NCI-H69 (cell line): Measurements from ENCODE around the gene GPRIN2.

Source experiments
- DNase-seq: peaks from one replicate; lab custom pipeline; 2025; lab: John Stamatoyannopoulos, UW

GPRIN2 gene

DNA sequence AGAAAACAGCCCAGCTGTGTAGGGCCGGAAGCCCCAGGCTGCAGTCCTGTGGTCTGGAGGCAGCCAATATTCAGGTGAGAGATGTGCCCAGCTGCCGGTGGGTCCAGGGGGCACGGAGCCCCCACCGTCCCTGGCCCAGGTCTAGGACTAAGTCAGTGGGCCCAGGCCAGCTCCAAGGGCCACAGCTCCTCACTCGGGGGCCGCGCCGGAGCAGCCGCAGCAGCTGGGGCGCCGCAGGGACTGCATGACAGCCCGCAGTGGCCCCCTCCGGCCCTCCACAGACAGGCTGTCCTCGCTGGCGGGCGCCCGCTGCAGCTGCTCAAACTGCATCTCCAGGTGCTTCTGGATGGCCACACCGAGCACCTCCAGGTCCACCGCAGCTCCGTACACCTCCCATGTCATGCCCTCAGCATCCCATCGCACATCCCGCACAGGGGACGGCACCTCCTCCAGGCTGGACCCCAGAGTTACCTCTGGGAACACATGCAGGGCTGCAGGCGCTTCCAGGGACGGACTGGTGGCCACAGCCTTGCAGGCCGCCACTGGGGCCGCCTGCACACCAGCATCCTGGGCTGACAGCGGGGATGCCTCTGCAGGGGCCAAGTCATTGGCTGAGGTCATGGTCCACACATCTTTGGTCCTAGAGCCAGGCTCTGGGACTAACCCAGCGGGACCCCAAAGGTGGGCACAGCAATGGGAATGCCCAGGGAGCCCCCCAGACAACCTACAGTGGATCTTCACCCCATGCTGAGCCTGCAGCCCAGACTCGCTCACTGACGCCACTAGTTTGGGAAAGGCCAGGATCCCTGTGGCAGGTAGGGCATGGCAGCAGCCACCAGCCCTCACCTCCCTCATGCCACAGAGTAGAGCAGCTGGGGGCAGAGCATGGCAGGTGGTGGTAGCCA is 7.0 kb downstream of the GPRIN2 start:
- DNase-seq: no peak

DNA sequence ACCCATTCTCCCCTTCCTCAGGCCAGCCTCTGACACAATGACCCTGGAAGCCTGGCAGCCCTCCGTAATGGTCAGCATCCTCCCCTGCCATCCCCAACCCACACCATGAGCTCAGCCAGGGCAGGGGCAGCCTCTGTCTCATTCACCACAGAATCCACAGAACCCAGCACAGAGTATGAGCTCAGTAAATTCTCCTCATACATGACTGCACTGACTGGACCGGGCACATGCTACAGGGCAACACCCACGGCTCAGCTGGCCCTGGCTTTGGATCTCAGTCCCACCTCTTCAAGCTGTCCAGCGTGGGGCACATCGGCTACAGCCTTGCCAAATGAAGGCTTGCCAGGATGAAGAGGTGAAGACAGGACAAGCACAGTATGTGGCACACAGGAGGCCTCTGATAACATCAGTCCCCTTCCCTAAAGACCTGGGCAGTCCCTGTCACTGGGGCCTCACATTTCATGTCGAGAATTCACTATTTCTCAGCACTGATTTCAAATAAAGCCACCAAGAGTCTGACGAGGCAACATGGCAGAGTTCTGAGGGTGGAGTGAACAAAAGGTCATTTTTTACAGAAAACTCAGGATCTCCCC is 7.9 kb downstream of the GPRIN2 start:
- no peak for DNase-seq

DNA sequence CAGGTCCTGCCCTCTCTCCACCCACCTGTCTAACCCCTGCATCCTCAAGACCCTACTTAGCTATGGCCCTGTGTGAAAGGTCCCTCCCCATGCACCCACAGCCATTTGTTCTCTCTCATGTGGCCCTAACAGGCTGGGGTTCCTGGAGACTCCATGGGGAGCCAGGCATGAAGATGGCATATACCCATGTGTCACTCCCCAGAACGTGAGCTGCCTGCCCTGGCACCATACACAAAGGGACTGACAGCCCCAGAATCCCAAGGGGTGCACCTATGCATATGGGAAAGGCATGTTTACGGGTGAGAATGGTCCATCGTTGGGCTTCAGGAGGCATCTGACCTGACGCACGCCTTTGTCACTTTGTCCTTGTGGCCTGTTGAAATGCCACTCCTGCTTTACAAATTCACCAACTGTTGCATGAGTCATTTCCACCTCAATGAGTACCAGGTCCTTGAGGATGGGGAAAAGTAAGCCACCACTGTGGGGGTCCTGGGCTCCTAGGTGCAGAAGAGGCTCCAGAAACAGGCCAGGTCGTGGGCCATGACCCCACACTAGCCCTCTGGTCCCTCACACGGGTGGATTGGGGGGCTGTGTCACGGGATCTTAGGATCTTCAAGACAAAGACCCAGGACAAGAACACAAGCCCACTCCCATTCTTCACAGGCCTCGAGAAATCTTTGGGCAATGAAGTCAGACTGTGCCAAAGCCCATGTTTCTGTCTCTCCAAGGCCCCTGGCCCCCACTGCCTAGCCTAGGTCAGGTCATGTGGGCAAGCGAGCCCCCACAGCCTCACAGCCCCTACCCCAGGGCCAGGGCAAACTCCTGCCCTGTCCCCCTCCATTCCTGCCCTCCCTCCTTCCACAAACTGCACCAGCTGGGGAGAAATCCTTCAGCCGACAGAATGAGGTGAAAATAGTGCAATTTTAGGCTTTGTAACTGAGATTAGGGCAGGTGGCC is 8.6 kb downstream of the GPRIN2 start:
- DNase-seq: no peak

DNA sequence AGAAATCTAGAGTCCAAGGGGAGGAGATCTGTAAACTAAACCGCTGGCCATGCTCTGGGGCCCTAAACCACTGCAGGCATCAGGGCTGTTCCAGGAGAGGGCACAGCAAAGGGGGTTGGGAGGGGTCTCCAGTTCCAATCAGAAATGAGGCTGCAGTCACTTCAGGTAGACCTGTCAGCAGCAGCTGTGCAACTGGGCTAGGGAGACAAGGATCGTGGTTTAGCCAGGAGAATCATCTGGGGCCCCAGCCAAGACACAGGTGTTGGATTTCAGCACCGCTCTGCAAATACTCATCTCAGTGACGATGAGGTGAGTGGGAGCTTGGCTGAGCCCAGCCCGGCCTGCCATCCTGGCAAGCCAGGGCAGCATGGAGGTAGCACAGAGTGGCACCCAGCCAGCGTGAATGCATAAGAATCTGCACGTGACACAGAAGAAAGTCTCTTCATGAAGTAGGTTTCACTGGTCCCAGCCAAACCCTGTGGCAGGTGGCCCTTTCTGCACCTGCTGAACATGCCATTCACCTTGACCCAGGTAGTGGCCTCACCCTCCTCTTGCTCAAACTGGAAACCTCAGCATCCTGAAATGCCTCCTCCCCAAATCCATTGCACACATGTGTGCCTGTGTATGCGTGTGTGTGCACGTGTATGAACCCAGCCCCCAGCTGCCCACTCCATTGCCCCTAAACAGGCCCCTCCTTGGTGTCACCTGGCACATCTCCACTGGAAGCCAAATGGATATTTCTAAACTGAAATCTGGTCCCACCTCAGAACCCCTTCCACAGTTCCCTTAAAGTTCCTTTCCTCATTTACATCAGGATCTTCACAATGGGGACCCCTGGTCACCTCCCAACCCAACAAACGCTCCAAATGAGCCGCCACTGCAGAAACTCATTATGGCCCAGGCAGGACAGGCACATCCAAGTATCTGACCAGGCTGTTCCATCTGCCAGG is 9.6 kb downstream of the GPRIN2 start:
- no peak for DNase-seq

DNA sequence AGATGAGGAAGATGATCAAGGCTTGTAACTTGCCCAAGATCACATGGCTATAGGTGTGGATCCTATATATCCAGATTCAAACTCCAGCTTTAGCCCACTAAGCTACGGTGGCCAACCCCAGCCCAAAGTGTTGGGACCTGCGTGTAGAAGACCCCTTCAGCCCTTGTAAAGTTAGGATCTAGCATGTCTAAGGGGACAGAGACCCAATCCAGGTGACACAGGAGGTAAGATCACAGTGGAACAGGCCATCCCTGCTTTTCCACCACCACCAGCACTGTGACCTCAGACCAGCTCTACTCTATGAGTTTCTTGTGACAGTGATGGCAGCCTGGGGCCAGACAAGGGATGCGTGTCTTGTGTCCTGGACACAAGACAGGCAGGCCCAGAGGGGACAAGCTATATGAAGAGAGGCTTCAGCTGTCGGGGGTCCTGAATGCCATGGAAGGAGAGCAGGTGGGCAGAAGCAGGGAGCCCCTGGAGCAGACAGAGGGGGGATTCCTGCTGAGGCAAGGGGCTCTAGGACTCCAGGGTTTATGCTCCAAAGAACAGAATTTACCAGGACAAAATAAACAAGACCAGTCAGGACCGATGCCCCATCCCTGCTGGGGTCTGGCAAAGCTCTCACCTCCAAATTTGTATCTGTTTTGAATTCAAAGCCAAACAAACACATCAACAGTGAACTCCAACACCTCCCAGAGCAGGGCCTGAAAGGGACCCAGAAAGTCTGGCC is 10.4 kb downstream of the GPRIN2 start:
- DNase-seq: no peak

DNA sequence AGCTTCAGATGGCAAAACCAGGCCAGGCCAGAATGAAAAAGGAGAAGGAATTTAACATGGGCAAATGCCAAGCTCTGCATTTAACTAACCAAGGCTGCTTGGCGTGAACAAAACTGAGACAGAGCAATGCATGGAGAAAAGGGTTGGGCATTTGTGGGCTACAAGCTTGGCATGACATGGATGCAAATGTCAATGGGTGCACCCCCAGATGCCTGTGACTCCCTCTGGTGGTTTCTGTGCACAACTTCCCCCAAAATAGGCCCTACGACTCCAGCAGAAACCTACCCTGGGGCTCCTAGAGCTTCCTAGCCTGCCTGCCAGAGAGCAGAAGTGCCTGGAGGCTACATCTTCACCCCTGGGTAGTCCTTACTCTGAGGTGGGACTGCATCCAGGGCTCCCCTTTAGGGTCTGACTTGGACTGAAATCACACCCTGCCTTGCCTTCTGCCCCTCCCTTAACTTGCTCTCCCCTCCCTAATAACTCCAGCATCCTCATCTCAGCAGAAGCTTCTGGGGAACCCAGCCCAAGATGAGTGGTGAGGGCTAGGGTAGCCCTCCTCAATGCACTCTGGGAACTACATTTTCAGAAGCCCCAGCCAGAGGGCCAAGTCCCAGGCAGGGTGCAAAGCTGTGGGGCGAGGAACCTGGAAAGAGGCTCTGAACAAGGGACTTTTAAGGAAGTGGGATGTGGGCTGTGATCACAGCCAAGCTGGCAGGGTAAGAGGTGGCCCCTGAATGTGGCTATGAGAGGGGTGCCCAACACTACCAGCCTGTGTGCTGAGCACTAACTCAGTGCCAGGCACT is 11.3 kb downstream of the GPRIN2 start:
- DNase-seq: peak; percentile 20

DNA sequence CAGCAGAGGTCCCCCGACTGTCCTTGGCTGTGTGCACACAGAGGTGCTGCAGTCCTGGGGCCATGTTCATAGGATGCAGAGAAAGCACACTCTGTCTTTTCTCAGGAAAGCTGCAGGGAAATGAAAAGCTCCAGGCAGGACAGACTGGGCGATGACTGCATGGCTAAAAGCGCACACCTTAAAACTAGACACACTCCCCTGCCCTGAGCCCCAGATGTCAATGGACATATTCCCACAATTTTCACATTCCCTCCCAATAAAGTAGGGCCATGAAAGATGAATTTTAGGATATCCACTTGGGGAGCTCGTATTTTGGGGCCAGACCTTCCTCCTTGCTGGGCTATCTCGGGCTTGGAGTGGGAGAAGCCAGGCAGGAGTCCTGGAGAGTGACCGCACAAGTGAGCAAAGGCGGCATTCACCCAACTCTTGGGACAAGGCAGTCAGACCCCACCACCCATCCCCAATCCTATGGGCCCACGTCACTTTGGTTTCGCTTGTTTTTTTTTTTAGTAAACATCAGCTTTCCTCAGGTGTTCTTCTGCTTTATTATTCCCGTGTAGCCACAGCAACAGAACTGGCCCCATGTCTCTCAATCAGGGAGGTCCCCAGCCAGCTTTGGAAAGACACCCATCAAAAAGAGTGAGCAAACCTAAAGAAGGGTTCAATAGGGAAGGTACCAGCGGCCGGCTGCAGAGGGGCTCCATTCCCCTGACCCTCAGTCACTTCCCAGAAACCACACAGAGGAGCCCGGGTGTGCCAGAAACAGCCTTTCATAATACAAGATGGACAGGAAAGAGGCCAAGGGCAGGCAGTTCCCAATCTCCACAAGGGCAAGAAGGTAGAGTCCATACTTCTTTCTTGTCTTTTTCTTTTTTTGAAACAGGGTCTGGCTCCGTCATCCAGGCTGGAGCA is 12.7 kb downstream of the GPRIN2 start:
- no peak for DNase-seq

DNA sequence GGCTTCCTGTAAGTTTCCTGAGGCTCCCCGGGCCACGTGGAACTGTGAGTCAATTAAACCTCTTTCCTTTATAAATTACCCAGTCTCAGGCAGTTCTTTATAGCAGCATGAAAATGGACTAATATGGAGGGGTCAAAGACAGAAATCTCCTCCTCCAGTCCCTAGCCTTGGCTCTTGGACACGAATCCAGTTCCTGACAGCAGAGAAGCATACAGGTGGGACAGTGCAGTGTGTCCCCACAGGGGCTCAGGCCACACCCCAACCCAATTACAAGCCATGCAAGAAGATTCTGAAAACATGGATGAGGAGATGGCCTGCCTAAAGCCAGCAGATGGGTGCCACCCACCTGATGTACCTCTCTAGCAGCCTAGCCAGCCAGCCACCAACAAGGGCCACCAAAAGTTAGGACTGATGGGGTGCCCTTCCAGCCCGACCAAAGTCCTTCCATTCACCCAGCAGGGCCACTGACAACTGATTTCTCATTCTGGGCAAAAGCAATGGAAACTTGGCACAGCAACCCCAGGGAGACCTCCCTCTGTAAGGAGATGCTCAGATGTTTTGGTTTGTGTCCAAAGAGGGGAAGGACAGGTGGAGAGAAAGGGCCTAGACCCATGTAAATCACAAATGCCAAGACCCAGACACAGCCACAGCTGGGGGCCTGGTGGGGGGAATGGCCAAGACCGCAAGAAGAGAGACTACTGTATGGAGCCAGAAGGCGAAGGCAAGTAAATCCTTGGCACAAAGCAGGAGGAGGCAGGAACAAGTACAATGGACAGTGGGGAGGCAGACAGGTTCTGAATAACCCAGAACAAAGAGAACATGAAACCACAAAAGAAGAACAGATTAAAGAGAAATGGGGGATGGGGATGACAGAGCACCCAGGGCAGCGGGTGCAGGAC is 13.6 kb downstream of the GPRIN2 start:
- DNase-seq: no peak

DNA sequence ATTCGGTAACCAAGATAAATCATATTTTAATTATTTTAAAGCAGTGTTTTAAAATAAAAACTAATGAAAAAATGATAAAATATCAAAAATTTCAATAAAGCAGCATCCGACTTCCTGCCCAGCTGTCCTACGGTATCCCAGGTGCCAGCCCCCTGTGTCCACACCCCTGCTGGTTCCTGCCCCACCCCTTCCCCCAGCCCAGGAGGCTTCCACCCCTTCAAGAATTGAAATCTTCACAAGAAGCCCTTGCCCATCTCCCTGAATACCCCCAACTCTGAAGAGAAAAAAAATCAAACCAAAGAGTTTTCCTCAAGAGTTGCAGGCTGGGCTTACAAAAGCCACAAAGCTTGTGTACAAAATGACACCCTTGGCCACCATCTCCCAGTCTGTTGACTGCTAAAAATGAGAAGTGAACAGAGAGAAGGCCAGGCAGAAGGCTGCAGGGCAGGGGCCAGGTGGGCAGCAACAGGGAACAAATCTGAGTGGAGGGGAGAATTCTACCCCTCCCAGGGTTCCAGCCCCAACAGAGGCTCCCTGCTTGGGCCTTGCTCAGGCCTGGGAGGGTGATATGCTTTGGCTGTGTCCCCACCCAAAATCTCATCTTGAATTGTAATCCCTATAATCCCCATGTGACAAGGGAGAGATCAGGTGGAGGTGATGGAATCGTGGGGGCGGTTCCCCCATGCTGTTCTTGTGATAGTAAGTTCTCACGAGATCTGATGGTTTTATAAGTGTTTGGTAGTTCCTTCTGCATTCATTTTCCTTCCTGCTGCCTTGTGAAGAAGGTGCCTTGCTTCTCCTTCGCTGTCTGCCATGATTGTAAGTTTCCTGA is 14.5 kb downstream of the GPRIN2 start:
- no peak for DNase-seq

DNA sequence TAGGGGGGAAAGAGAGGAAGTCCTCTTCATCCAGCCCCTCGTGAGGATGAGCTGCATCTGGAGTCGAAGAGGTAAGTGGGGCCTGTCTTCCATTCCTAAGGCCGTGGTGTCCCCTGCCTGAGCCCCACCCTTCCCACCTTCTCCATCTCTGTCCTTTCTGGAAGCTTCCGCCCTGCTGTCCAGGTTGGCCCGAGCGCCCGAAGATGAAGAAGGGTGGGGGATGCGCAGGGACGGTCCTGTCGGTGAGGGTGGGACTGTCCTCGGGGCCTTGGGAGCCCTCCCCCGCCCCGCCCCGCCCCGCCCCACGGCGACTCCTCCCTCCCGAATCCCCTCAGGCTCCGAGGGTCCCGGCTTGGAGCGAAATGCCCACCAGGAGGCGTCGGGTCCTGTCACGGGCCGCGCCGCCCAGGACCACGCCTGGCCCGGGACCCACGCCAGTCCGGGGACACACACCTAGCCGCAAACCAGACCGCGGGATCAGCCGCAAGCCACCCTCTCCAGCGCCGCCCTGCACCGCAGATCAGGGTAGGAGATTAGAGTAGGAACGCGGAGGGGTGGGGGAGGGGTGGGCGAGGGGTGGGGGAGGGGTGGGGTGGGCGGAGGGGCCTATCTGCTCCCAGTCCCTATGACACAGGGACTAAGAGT is 15.3 kb downstream of the GPRIN2 start:
- no peak for DNase-seq

DNA sequence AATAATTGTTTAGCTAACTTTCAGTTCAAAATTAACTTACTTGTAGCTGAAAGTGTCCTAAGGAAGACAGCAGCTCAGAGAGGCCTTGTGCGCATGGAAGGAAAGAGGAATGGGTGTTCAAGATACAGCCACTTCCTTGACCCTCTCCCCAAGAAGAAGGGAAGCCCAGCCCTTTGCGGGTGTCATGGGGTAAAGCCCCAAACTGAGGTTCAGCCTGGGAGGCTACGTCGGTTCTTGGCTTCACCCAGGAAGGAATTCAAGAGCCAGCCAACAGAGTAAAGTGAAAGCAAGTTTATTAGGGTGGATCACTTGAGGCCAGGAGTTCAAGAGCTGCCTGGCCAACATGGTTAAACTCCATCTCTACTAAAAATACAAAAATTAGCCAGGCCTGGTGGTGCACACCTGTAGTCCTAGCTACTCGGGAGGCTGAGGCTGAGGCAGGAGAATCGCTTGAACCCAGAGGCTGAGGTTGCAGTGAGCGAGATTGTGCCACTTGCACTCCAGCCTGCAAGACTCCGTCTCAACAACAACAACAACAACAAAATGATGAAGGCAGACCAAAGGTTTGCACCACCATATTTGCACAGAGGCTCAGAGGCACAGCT is 15.9 kb downstream of the GPRIN2 start:
- DNase-seq: no peak

DNA sequence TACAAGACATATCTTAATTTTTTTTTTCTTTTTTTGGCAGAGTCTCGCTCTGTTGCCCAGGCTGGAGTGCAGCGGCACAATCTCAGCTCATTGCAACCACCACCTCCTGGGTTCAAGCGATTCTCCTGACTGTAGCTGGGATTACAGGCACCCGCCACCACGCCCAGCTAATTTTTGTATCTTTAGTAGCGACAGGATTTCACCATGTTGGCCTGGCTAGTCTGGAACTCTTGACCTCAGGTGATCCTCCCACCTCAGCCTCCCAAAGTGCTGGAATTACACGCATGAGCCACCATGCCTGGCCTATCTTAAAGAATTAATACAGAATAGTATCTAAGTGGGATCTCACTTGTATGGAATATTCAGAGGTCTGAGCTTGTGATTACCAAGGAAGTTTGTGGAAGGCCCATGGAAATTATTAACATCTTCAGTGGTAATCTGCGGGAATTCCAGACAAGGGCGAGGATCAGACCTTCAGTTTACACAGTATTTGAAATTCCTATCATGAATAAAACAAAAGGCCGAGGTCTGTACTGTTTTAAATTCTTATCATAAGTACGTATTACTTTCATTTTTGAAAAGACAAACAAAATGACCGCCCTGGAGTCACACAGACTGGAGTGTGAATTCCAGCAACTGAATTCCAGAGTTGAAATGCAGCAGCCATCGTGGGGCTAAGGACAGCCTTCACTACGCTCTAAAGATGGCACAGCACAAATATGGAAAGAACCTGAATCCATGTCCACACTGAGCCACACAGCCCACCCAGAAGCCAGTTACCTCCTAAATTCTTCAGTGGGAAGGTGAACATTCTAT is 16.7 kb downstream of the GPRIN2 start:
- DNase-seq: no peak

DNA sequence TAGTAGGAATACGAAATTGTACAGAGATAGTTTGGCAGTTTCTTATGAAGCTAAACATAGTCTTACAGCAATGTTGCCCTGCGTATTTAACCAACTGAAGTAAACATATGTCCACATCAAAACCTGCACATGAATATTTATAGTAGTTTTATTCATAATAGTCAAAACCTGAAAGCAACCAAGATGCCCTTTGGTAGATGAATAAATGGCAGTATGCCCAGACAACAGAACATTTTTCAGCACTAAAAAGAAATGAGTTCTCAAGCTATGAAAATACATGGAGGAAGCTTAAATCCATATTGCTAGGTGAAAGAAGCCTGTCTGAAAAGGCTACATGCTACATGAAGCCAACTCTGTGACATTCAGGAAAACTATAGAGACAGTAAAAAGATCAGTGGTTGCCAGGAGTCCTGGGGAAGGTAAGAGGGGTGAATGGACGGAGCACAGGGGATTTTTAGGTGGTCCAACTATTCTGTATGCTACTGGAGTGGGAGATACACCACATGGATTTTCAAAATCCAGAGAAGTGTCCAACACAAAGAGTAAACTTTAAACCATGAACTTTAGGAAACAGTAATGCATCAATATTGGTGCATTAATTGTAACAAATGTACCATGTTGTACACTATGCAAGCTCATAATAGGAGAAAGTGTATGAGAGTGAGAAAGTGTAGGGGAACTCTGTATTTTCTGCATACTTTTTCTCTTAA is 17.6 kb downstream of the GPRIN2 start:
- DNase-seq: no peak

DNA sequence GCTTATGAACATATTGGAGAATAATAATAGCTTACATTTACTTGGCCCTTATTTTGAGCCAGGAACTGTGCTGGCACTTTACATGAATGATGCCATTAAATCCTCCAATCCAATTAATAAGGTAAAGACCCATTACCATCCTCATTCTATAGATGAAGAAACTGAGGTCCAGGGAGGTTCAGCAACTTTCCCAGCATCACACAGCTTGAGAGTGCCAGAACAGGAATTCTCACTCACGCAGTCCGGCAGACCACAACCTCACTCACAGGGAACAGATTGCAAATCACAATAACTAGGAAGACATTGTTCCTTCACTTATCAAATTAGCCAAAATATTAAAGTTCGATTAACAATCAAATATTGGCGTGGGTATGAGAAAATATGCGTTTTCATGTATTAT is 18.3 kb downstream of the GPRIN2 start:
- no peak for DNase-seq
